Prostate gland (tissue), 2 donors: ENCODE measurements around the gene MAMDC2.

Experiments
- POLR2A ChIP-seq: fragments of 450-650 bp; IDR thresholded peaks from one replicate; pipeline ENCODE4 v1.6.1; 2016; ENCODE audit warnings: antibody characterized with exemption, mild to moderate bottlenecking
- TF ChIP-seq, protein P1 (sequence below), 4 experiments: fragments of 200-600 bp in 2 of 4; fragments of 450-650 bp in 2 of 4; sonication (generic) in 2 of 4; IDR thresholded peaks; 1 replicate in 3 of 4; 2 replicates in 1 of 4; pipeline ENCODE4 v1.5.1; 2016 to 2019; ENCODE audit warnings: antibody characterized with exemption in 4 of 4, mild to moderate bottlenecking in 2 of 4, moderate library complexity in 2 of 4

DNA sequence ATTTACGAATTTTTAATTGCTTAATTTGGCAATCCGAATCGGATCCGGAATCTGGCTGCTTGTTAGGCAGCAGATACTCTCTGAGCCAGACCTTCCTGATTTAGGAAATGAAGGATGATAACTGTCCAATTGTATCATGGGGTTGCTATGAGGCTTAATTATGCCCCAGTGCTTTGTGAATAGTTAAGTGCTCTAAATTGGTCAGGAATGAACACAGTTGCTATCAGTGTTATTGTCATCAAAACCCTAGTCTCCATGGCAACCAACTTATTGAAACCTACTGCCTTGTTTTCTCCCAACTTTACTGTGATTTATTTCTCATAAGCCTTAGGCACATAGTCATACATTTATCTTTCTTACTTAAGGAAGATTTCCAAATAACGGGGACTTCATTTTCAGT lies 47.9 kb downstream of the MAMDC2 start:
- TF ChIP-seq, protein P1, sequence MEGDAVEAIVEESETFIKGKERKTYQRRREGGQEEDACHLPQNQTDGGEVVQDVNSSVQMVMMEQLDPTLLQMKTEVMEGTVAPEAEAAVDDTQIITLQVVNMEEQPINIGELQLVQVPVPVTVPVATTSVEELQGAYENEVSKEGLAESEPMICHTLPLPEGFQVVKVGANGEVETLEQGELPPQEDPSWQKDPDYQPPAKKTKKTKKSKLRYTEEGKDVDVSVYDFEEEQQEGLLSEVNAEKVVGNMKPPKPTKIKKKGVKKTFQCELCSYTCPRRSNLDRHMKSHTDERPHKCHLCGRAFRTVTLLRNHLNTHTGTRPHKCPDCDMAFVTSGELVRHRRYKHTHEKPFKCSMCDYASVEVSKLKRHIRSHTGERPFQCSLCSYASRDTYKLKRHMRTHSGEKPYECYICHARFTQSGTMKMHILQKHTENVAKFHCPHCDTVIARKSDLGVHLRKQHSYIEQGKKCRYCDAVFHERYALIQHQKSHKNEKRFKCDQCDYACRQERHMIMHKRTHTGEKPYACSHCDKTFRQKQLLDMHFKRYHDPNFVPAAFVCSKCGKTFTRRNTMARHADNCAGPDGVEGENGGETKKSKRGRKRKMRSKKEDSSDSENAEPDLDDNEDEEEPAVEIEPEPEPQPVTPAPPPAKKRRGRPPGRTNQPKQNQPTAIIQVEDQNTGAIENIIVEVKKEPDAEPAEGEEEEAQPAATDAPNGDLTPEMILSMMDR (IDR thresholded peaks at IDR 0.05), result no peak
- no peak for TF ChIP-seq POLR2A
